GM13977 (cell line): ENCODE results near the gene CFAP61.

Experiments used
- DNase-seq: peaks from one replicate; pipeline ENCODE4 v3.0.0; 2012; ENCODE audit warnings: low spot score
- in situ Hi-C: fragments of 300-500 bp; cut with MboI; formaldehyde crosslinking; loops from one replicate; pipeline ENCODE4 v1.12.0; 2022; ENCODE audit warnings: low sequenced_read_pairs, low pct_unique_long_range_greater_than_20kb, mixed read lengths, inconsistent platforms; ENCODE audit not compliant: unreplicated experiment
- TF ChIP-seq, protein P1 (sequence below): IDR thresholded peaks from 2 replicates; pipeline ENCODE4 v1.5.1; 2012; ENCODE audit warnings: mild to moderate bottlenecking, control low read depth; ENCODE audit not compliant: insufficient read depth; ENCODE audit errors: extremely low read depth, missing control alignments

Gene CFAP61

DNA sequence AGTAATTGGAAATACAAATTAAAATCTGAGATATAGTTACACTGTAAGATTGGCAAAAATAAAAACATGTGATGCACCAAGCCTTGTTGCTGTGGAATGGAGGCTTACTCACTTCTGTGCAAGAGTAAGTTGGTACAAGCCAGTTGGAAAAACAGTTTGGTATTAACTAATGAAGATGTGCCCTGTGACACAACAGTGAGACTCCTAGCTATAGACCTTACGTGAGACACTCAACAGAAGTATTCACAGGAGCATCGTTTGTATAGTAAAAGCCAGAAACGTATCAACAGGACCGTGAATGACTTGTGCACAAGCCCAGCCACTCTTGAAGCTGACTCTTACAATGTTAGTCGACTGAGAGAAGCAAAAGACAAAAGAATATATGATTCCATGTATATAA is 20.5 kb upstream of the CFAP61 start:
- in situ Hi-C loops = no loop called here
- DNase-seq = no peak
- TF ChIP-seq, protein P1, sequence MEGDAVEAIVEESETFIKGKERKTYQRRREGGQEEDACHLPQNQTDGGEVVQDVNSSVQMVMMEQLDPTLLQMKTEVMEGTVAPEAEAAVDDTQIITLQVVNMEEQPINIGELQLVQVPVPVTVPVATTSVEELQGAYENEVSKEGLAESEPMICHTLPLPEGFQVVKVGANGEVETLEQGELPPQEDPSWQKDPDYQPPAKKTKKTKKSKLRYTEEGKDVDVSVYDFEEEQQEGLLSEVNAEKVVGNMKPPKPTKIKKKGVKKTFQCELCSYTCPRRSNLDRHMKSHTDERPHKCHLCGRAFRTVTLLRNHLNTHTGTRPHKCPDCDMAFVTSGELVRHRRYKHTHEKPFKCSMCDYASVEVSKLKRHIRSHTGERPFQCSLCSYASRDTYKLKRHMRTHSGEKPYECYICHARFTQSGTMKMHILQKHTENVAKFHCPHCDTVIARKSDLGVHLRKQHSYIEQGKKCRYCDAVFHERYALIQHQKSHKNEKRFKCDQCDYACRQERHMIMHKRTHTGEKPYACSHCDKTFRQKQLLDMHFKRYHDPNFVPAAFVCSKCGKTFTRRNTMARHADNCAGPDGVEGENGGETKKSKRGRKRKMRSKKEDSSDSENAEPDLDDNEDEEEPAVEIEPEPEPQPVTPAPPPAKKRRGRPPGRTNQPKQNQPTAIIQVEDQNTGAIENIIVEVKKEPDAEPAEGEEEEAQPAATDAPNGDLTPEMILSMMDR = no peak

DNA sequence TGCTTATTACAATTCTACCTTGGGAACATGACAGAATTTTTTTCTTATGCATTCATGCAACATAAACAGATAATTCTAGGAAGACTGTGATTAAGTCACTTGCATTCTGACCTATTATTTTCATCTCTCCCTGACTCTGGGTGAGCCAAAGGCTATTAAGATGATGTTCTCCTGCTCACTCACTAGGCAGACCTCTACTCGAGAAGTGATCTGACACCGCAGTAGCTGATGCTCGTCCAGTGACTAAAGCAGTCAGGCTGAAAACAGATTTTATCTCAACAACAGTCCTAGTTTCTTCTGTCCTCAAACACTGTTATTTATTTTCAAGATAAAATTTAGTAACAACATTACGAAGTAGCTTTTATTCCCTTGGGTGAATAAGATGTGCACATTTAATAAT is 17.8 kb upstream of the CFAP61 start:
- in situ Hi-C loops = no loop called here
- no peak for DNase-seq

DNA sequence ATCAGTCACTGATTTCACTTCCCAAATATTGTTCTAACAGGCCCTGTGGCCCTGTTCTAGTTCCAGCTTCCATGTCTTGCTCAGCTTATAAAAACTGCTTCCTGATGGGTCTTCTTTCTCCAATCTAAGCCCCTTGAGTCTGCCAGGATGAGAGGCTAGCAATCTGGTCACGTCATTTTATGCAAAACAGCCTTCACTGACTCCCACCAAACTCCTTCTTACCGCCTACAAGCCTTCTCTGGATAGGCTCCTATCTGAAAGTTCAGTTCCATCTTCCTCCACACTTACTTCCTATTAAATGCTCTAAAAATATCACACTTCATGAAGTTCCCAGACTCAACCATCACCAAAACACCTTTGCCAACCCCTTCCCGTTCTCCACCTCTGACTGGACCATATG is 15.6 kb upstream of the CFAP61 start:
- no peak for DNase-seq
- TF ChIP-seq, protein P1 = no peak
- in situ Hi-C loops = no loop called here

More for the DNA sequence above, 17.8 kb upstream of the CFAP61 start:
- TF ChIP-seq, protein P1 = no peak

DNA sequence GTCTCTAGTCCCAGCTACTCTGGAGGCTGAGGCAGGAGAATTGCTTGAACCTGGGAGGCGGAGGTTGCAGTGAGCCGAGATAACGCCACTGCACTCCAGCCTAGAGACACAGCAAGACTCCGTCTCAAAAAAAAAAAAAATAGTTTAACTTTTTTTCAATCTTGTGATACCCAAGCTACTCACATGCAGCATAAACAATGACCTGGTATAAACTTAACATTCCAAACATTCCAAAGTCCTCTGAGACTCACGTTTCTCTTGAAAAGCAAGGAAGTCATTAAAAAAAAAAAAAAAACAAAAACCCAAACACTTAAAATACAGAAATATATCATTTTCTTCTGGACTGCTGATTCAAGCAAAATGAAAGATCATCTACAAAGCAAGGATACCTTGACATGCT is 14.4 kb upstream of the CFAP61 start:
- DNase-seq = no peak
- TF ChIP-seq, protein P1 = no peak
- in situ Hi-C loops = no loop called here

DNA sequence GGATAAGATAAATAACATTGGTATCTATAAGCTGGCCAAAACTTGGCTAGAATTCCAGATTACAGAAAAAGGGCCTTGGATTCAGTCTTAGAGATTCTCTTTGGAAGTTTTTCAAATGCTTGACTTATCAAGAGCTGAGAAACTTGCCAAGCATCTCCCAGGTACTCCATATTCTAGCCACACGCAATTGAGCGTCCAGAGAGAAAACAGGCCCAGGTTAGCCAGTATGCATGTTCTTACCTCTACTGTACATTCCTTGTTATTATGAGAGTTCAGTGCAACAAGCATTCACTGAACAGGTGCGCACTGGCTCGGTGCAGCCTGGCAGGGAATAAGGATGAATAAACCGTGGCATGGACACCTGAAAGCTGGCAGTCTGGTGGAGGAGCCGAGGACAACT is 13.7 kb upstream of the CFAP61 start:
- no peak for DNase-seq
- in situ Hi-C loops = no loop called here
- TF ChIP-seq, protein P1 = no peak

- in situ Hi-C loops = no loop called here
- DNase-seq = no peak
- TF ChIP-seq, protein P1 = no peak
Measured at GRCh38 chr20:20039752-20040387, 12.5 kb upstream of the CFAP61 start.

- DNase-seq = no peak
- in situ Hi-C loops = no loop called here
- TF ChIP-seq, protein P1 = no peak
Measured at GRCh38 chr20:20051767-20052073, 612 bp upstream of the CFAP61 start.
